Measurements from ENCODE around the gene FGD2. TPM values are rescaled to one million over a fixed set of nuclear protein-coding genes. Genes with fewer than 3 reads are reported as not detected.

FGD2 gene
- total and polyA plus RNA-seq, 9 donors = 2.6 to 4.6 (median 3.7) TPM

GRCh38 chr6:37008484-37009465 lies 3.3 kb downstream of the FGD2 start:
- no peak overlapping the region for H3K27ac ChIP-seq (ENCODE audit: low read length)

GRCh38 chr6:37010402-37010892 lies 5.0 kb downstream of the FGD2 start:
- no peak for DNase-seq
- no peaks in the 10 kb centered on the region for H3K36me3 ChIP-seq (ENCODE audit: control insufficient read depth, insufficient read depth, low read length)
- WGBS (ENCODE audit: insufficient coverage) = 75% methylated on average over 10 of the region's 10 CpGs

More at GRCh38 chr6:37008484-37009465, 3.3 kb downstream of the FGD2 start:
- DNase-seq = peak; percentile 63
- Histone ChIP-seq H3K9me3 (replicated peaks; ENCODE audit: control insufficient read depth, low read depth, low read length) (no peaks in the 10 kb centered on the region), H3K4me3 (ENCODE audit: low read length) (no peak overlapping the region), H3K27me3 (ENCODE audit: control insufficient read depth, insufficient read depth, low read length) (no peaks in the 10 kb centered on the region), H3K36me3 (ENCODE audit: control insufficient read depth, insufficient read depth, low read length) (no peaks in the 10 kb centered on the region), H3K4me1 (ENCODE audit: control insufficient read depth, insufficient read depth, low read length) (no peaks in the 10 kb centered on the region)
- 79% methylated on average over 6 of the region's 15 CpGs for WGBS (ENCODE audit: insufficient coverage)

DNA sequence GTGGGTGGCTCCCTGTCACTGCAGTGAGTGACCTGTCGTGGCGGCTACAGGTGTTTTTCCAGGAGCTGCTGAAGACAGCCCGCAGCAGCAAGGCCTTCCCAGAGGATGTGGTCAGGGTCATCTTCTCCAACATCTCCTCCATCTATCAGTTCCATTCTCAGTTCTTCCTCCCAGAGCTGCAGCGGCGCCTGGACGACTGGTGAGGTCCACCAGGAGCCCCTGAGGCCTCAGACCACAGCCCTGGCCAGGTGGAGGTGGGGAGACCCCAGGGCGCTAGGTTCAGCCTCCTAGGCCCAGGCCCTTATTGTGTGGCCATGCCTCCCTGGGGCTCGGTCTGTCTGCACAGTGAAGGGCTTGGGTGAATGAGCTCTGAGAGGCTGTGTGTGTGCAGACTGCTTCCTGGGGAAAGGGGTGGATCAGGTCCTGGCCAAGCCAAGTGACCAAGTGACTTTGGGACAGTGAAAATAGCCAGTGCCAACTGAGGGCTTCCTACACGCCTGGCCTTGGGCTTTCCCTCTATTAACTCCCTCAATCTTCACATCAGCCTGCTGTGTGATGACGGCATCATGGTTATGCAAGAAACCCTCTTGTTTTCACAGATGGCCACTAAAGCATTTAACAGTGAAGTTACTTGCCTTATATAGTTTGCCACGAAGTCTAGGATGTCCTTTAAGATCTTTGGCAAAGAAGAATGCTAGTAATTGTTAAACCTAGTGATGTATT lies 6.4 kb downstream of the FGD2 start:
- Histone ChIP-seq H3K36me3 (ENCODE audit: control insufficient read depth, insufficient read depth, low read length) (no peaks in the 10 kb centered on the region), H3K27me3 (ENCODE audit: control insufficient read depth, insufficient read depth, low read length) (no peaks in the 10 kb centered on the region), H3K4me1 (ENCODE audit: control insufficient read depth, insufficient read depth, low read length) (no peaks in the 10 kb centered on the region), H3K9me3 (replicated peaks; ENCODE audit: control insufficient read depth, low read depth, low read length) (no peaks in the 10 kb centered on the region), H3K4me3 (ENCODE audit: low read length) (no peak overlapping the region), H3K27ac (ENCODE audit: low read length) (no peak overlapping the region)
- DNase-seq = no peak
- 77% methylated on average over 6 of the region's 11 CpGs for WGBS (ENCODE audit: insufficient coverage)

More at GRCh38 chr6:37010402-37010892, 5.0 kb downstream of the FGD2 start:
- H3K27ac ChIP-seq (ENCODE audit: low read length) = no peak overlapping the region
- H3K4me3 ChIP-seq (ENCODE audit: low read length) = no peak overlapping the region
- H3K27me3 ChIP-seq (ENCODE audit: control insufficient read depth, insufficient read depth, low read length) = no peaks in the 10 kb centered on the region
- no peaks in the 10 kb centered on the region for H3K4me1 ChIP-seq (ENCODE audit: control insufficient read depth, insufficient read depth, low read length)
- H3K9me3 ChIP-seq (replicated peaks; ENCODE audit: control insufficient read depth, low read depth, low read length) = no peaks in the 10 kb centered on the region

DNA sequence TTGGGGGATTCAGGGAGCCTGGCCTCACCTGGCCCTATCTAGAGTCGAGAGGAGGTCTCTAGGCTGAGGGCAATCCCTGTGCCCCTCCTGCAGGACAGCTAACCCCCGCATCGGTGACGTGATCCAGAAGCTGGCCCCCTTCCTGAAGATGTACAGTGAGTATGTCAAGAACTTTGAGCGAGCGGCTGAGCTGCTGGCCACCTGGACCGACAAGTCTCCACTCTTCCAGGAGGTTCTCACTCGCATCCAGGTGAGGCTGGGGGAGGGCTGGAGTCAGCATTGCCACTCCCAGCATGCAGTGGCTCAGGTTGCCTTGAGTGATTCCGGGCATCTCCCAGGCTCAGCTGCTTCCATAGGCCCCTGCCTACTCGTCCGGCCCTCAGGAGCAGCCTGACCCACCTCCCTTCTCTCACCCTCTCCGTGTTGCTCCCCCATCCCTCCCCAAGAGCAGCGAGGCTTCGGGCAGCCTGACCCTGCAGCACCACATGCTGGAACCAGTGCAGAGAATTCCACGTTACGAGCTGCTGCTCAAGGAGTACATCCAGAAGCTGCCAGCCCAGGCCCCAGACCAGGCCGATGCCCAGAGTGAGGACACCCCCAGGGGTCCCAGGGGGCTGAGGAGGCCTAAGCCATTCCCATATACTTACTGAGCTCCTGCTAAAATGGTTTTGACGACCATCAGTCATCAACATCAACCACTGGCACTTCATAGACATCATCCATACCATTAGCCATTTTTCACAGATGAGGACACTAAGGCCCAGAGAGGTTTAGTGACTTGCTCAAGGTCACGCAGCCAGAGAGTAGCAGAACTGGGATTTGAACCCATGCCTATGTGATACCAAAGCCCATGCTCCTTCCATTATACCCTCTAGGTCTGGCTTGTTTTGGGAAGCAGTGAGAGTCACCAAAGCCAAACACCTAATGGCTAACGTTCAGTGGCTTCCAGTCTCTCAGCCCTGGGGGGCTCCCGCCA lies 8.3 kb downstream of the FGD2 start:
- WGBS (ENCODE audit: insufficient coverage) = 68% methylated on average over 17 of the region's 21 CpGs
- Histone ChIP-seq H3K4me3 (ENCODE audit: low read length) (no peak overlapping the region), H3K9me3 (replicated peaks; ENCODE audit: control insufficient read depth, low read depth, low read length) (no peaks in the 10 kb centered on the region), H3K27me3 (ENCODE audit: control insufficient read depth, insufficient read depth, low read length) (no peaks in the 10 kb centered on the region), H3K36me3 (ENCODE audit: control insufficient read depth, insufficient read depth, low read length) (no peaks in the 10 kb centered on the region), H3K27ac (ENCODE audit: low read length) (no peak overlapping the region), H3K4me1 (ENCODE audit: control insufficient read depth, insufficient read depth, low read length) (peaks cover 13% of the 10 kb centered on the region)
- no peak for DNase-seq

- no peak overlapping the region for H3K27ac ChIP-seq (ENCODE audit: low read length)
- DNase-seq = no peak
- no peaks in the 10 kb centered on the region for H3K27me3 ChIP-seq (ENCODE audit: control insufficient read depth, insufficient read depth, low read length)
- H3K4me3 ChIP-seq (ENCODE audit: low read length) = no peak overlapping the region
- H3K4me1 ChIP-seq (ENCODE audit: control insufficient read depth, insufficient read depth, low read length) = peaks cover 14% of the 10 kb centered on the region
- no peaks in the 10 kb centered on the region for H3K36me3 ChIP-seq (ENCODE audit: control insufficient read depth, insufficient read depth, low read length)
- WGBS (ENCODE audit: insufficient coverage) = 93% methylated on average over 8 of the region's 12 CpGs
- no peaks in the 10 kb centered on the region for H3K9me3 ChIP-seq (replicated peaks; ENCODE audit: control insufficient read depth, low read depth, low read length)
Observed at GRCh38 chr6:37014667-37015066, 9.2 kb downstream of the FGD2 start.

DNA sequence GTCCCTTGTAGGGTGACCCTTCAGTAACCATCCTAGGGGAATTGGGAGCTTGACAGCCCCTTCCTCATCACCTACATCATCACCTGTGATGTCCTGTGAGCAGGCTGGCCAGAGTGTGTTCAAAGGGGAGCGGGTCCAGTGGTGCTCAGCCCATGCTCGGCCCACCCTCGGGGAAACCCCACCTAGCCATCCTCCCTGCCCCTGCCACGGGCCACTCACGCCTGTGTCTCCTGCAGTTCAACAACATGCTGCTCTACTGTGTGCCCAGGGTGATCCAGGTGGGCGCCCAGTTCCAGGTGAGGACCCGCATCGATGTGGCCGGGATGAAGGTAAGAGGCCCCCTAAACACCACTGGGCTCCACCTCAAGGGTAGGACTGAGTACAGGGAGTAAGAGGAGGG lies 10.1 kb downstream of the FGD2 start:
- peaks cover 14% of the 10 kb centered on the region for H3K4me1 ChIP-seq (ENCODE audit: control insufficient read depth, insufficient read depth, low read length)
- H3K9me3 ChIP-seq (replicated peaks; ENCODE audit: control insufficient read depth, low read depth, low read length) = no peaks in the 10 kb centered on the region
- H3K4me3 ChIP-seq (ENCODE audit: low read length) = no peak overlapping the region
- no peaks in the 10 kb centered on the region for H3K36me3 ChIP-seq (ENCODE audit: control insufficient read depth, insufficient read depth, low read length)
- no peaks in the 10 kb centered on the region for H3K27me3 ChIP-seq (ENCODE audit: control insufficient read depth, insufficient read depth, low read length)
- DNase-seq = no peak
- 92% methylated on average over 8 of the region's 9 CpGs for WGBS (ENCODE audit: insufficient coverage)
- no peak overlapping the region for H3K27ac ChIP-seq (ENCODE audit: low read length)

DNA sequence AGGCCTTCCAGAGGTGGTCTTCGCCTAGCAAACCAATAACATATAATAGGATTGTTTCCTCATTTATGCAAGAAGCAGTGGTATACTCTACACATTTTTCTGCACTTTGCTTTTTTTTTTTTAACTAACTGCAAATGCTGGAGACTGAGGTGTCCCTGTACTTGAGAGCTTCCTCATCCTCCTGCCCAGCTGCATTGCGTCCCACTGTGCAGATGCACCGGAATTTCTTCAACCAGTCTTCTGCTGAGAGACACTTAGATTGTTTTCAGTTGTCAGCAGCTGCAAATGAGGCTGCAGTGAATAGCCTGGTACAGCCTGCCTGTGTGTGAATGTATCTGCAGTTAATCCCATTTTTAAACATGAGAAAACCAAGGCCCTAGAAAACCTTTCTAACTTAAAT lies 11.5 kb downstream of the FGD2 start:
- Histone ChIP-seq H3K9me3 (replicated peaks; ENCODE audit: control insufficient read depth, low read depth, low read length) (no peaks in the 10 kb centered on the region), H3K4me3 (ENCODE audit: low read length) (no peak overlapping the region), H3K4me1 (ENCODE audit: control insufficient read depth, insufficient read depth, low read length) (peaks cover 14% of the 10 kb centered on the region), H3K36me3 (ENCODE audit: control insufficient read depth, insufficient read depth, low read length) (no peaks in the 10 kb centered on the region), H3K27ac (ENCODE audit: low read length) (no peak overlapping the region), H3K27me3 (ENCODE audit: control insufficient read depth, insufficient read depth, low read length) (no peaks in the 10 kb centered on the region)
- DNase-seq = peak; percentile 30
- 50% methylated on average over 2 of the region's 3 CpGs for WGBS (ENCODE audit: insufficient coverage)

- H3K36me3 ChIP-seq (ENCODE audit: control insufficient read depth, insufficient read depth, low read length) = no peaks in the 10 kb centered on the region
- DNase-seq = no peak
- WGBS (ENCODE audit: insufficient coverage) = 39% methylated on average over 5 of the region's 5 CpGs
- no peak overlapping the region for H3K4me3 ChIP-seq (ENCODE audit: low read length)
- H3K27me3 ChIP-seq (ENCODE audit: control insufficient read depth, insufficient read depth, low read length) = no peaks in the 10 kb centered on the region
- H3K9me3 ChIP-seq (replicated peaks; ENCODE audit: control insufficient read depth, low read depth, low read length) = no peaks in the 10 kb centered on the region
- peaks cover 14% of the 10 kb centered on the region for H3K4me1 ChIP-seq (ENCODE audit: control insufficient read depth, insufficient read depth, low read length)
- no peak overlapping the region for H3K27ac ChIP-seq (ENCODE audit: low read length)
Observed at GRCh38 chr6:37017606-37018197, 12.2 kb downstream of the FGD2 start.

All from muscle of leg (tissue), 11 donors.